Endodermal cell (in vitro differentiated cells): Measurements from ENCODE around the gene KDM2A. TPM values are rescaled to one million over a fixed set of nuclear protein-coding genes. Genes with fewer than 3 reads are reported as not detected.

Experiments used
- DNase-seq: peaks from one replicate; pipeline ENCODE4 v3.0.0-alpha.2; 2017
- H3K27ac ChIP-seq: 2 replicates; pipeline ENCODE4 v1.5.1; 2013; ENCODE audit warnings: mild to moderate bottlenecking, low read depth, low read length, moderate library complexity
- H3K27me3 ChIP-seq: 2 replicates; pipeline ENCODE4 v1.6.1; 2013; ENCODE audit warnings: mild to moderate bottlenecking, low read length, moderate library complexity; ENCODE audit not compliant: insufficient read depth, control insufficient read depth, poor library complexity, severe bottlenecking
- H3K36me3 ChIP-seq: 2 replicates; pipeline ENCODE4 v1.7.0; 2013; ENCODE audit warnings: mild to moderate bottlenecking, low read length, moderate library complexity; ENCODE audit not compliant: control insufficient read depth, insufficient read depth
- H3K4me1 ChIP-seq: one replicate; pipeline ENCODE4 v1.7.0; 2013; ENCODE audit warnings: low read length; ENCODE audit not compliant: control insufficient read depth, insufficient read depth
- H3K4me3 ChIP-seq: 2 replicates; pipeline ENCODE4 v1.5.1; 2013; ENCODE audit warnings: mild to moderate bottlenecking, low read length, moderate library complexity
- H3K9ac ChIP-seq: 2 replicates; pipeline ENCODE4 v1.6.1; 2013; ENCODE audit warnings: mild to moderate bottlenecking, low read length, moderate library complexity; ENCODE audit not compliant: poor library complexity, severe bottlenecking; ENCODE audit errors: extremely low read depth
- H3K9me3 ChIP-seq: 2 replicates; pipeline ENCODE4 v1.6.1; 2013; ENCODE audit warnings: mild to moderate bottlenecking, low read length, moderate library complexity; ENCODE audit not compliant: control insufficient read depth
- H3K27ac Mint-ChIP-seq: 2 replicates; pipeline ENCODE4 v1.8.0; 2020; ENCODE audit warnings: mixed read lengths
- H3K27me3 Mint-ChIP-seq: 2 replicates; pipeline ENCODE4 v1.8.0; 2021; ENCODE audit warnings: mild to moderate bottlenecking, mixed read lengths; ENCODE audit not compliant: insufficient read depth
- H3K36me3 Mint-ChIP-seq: 2 replicates; pipeline ENCODE4 v1.8.0; 2020; ENCODE audit warnings: low read depth, mixed read lengths
- H3K4me1 Mint-ChIP-seq: 2 replicates; pipeline ENCODE4 v1.8.0; 2020; ENCODE audit warnings: mixed read lengths
- H3K4me3 Mint-ChIP-seq: 2 replicates; pipeline ENCODE4 v1.8.0; 2020; ENCODE audit warnings: mild to moderate bottlenecking, moderate library complexity, mixed read lengths
- H3K9me3 Mint-ChIP-seq: 2 replicates; pipeline ENCODE4 v1.8.0; 2020; ENCODE audit warnings: mild to moderate bottlenecking, mixed read lengths
- CTCF ChIP-seq: fragments of 200-600 bp; sonication (generic); conservative IDR thresholded peaks from 2 replicates; pipeline ENCODE4 v1.5.0; 2021; ENCODE audit warnings: antibody characterized with exemption, mild to moderate bottlenecking
- WGBS, 2 experiments: methylation state at CpG; one replicate each; pipeline versions ENCODE4 v1.1.5 to v1.1.7; 2013; ENCODE audit warnings: missing lambda C conversion rate in 2 of 2, mixed read lengths in 1 of 2; ENCODE audit not compliant: insufficient coverage in 1 of 2, insufficient read length in 1 of 2; 5-methylcytosine and 5-hydroxymethylcytosine counted together
- total RNA-seq, 2 donors: library from RNA; stranded (reverse); fragmentation: NEBNext Ultra II Directional in 1 of 2; extraction: Animal tissue kit (Norgen Biotek cat#: 25700) in 1 of 2; gene quantifications; 2 replicates in 1 of 2; 3 replicates in 1 of 2; pipeline ENCODE4 v1.2.1, GENCODE V29; 2021

The KDM2A gene
- total RNA-seq, 2 donors from 2014 or later, result 59.4 to 75.4 TPM

GRCh38 chr11:67116758-67117105, 2.3 kb upstream of the KDM2A start:
- Mint-ChIP-seq H3K4me1 (peaks cover 24% of the 10 kb centered on the region), H3K9me3 (no peaks in the 10 kb centered on the region), H3K27me3 (no peaks in the 10 kb centered on the region), H3K36me3 (no peaks in the 10 kb centered on the region), H3K4me3 (peak overlapping the region; percentile 99), H3K27ac (peak overlapping the region; percentile 49)
- H3K4me1 ChIP-seq, result peaks cover 5% of the 10 kb centered on the region
- no peaks in the 10 kb centered on the region for H3K36me3 ChIP-seq
- no peak overlapping the region for H3K4me3 ChIP-seq
- no peak overlapping the region for H3K9ac ChIP-seq
- no peaks in the 10 kb centered on the region for H3K27me3 ChIP-seq
- no peak for DNase-seq
- no peak overlapping the region for H3K27ac ChIP-seq
- 62 to 71% methylated on average over 2 to 3 of the region's 3 CpGs for WGBS, 2 experiments
- H3K9me3 ChIP-seq, result no peaks in the 10 kb centered on the region
- TF ChIP-seq CTCF, result no peak

GRCh38 chr11:67117176-67117575, 1.9 kb upstream of the KDM2A start:
- Mint-ChIP-seq H3K4me3 (peak overlapping the region; percentile 99), H3K36me3 (no peaks in the 10 kb centered on the region), H3K4me1 (peaks cover 25% of the 10 kb centered on the region), H3K9me3 (no peaks in the 10 kb centered on the region), H3K27me3 (no peaks in the 10 kb centered on the region), H3K27ac (peak overlapping the region; percentile 61)
- H3K36me3 ChIP-seq, result no peaks in the 10 kb centered on the region
- H3K4me3 ChIP-seq, result peak overlapping the region; percentile 56
- peaks cover 5% of the 10 kb centered on the region for H3K4me1 ChIP-seq
- H3K27ac ChIP-seq, result no peak overlapping the region
- WGBS, 2 experiments, result 84 to 88% methylated on average over 7 of the region's 7 CpGs
- no peaks in the 10 kb centered on the region for H3K27me3 ChIP-seq
- TF ChIP-seq CTCF, result no peak
- no peaks in the 10 kb centered on the region for H3K9me3 ChIP-seq
- DNase-seq, result no peak
- no peak overlapping the region for H3K9ac ChIP-seq

GRCh38 chr11:67117672-67118180, 1.3 kb upstream of the KDM2A start:
- peak; percentile 73 for DNase-seq
- Mint-ChIP-seq H3K9me3 (no peaks in the 10 kb centered on the region), H3K36me3 (no peaks in the 10 kb centered on the region), H3K27me3 (no peaks in the 10 kb centered on the region), H3K27ac (peak overlapping the region; percentile 61), H3K4me3 (peak overlapping the region; percentile 99), H3K4me1 (peaks cover 25% of the 10 kb centered on the region)
- Histone ChIP-seq H3K9me3 (no peaks in the 10 kb centered on the region), H3K4me1 (peaks cover 5% of the 10 kb centered on the region), H3K36me3 (peaks cover 1% of the 10 kb centered on the region), H3K9ac (no peak overlapping the region), H3K27me3 (no peaks in the 10 kb centered on the region), H3K27ac (no peak overlapping the region), H3K4me3 (peak overlapping the region; percentile 56)
- 23 to 24% methylated on average over 33 to 65 of the region's 65 CpGs for WGBS, 2 experiments
- no peak for TF ChIP-seq CTCF
